BJ (cell line): ENCODE results near the gene FAHD2A. TPM values are rescaled to one million over a fixed set of nuclear protein-coding genes. Genes with fewer than 3 reads are reported as not detected.

Experiments used
- CTCF ChIA-PET: fragments of 350-600 bp; formaldehyde crosslinking; extraction: SDS; loops from one replicate; lab custom pipeline; 2021; ENCODE audit warnings: antibody characterized with exemption, inconsistent platforms; lab: Yijun Ruan, JAX
- POLR2A ChIA-PET: fragments of 300-600 bp; sonication (Branson Sonifier 250); formaldehyde crosslinking; extraction: SDS; loops from one replicate; lab custom pipeline; 2021; ENCODE audit warnings: antibody characterized with exemption; lab: Charles Lee
- DNase-seq: peaks from one replicate; pipeline ENCODE4 v3.0.0-alpha.2; 2011; ENCODE audit warnings: low read depth
- H3K27me3 ChIP-seq: 2 replicates; pipeline ENCODE4 v1.6.0; 2011; ENCODE audit warnings: low read length; ENCODE audit not compliant: control insufficient read depth, insufficient read depth
- H3K36me3 ChIP-seq: 2 replicates; pipeline ENCODE4 v1.5.1; 2011; ENCODE audit warnings: low read length; ENCODE audit not compliant: control insufficient read depth, insufficient read depth
- H3K4me3 ChIP-seq: 2 replicates; pipeline ENCODE4 v1.5.1; 2011; ENCODE audit warnings: low read depth, mild to moderate bottlenecking, control low read depth, low read length
- polyA plus RNA-seq: library from polyadenylated mRNA; depleted of rRNA; stranded (reverse); fragments of >200 nt; gene quantifications from 2 replicates; pipeline ENCODE4 v1.2.3, GENCODE V29; 2011
- TF ChIP-seq, protein P1 (sequence below): IDR thresholded peaks from 2 replicates; pipeline ENCODE4 v1.5.1; 2011; ENCODE audit warnings: low read depth, mild to moderate bottlenecking, control low read depth, inconsistent platforms, low read length, moderate library complexity; ENCODE audit not compliant: insufficient read depth

FAHD2A gene
- polyA plus RNA-seq, 1 experiment: 44.1 TPM

DNA sequence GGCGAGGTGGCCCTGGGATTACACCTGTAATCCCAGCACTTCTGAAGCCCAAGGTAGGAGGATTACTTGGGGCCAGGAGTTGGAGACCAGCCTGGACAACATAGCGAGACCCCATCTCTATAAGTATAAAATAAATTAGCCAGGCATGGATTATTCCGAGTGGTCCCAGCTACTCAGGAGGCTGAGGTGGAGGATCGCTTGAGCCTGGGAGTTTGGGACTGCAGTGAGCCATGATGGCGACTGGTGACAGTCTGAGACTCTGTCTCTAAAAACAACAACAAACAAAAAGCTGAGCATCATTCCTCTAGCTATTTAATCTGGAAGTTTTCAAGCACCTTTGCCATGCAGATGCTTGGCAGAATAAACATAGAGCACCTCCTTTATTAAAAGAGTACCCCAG is 21.8 kb upstream of the FAHD2A start:
- TF ChIP-seq, protein P1, sequence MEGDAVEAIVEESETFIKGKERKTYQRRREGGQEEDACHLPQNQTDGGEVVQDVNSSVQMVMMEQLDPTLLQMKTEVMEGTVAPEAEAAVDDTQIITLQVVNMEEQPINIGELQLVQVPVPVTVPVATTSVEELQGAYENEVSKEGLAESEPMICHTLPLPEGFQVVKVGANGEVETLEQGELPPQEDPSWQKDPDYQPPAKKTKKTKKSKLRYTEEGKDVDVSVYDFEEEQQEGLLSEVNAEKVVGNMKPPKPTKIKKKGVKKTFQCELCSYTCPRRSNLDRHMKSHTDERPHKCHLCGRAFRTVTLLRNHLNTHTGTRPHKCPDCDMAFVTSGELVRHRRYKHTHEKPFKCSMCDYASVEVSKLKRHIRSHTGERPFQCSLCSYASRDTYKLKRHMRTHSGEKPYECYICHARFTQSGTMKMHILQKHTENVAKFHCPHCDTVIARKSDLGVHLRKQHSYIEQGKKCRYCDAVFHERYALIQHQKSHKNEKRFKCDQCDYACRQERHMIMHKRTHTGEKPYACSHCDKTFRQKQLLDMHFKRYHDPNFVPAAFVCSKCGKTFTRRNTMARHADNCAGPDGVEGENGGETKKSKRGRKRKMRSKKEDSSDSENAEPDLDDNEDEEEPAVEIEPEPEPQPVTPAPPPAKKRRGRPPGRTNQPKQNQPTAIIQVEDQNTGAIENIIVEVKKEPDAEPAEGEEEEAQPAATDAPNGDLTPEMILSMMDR: no peak
- Histone ChIP-seq H3K27me3 (no peaks in the 10 kb centered on the region), H3K4me3 (no peak overlapping the region), H3K36me3 (no peaks in the 10 kb centered on the region; the same call in 1 of the 2 replicates)
- no peak for DNase-seq
- POLR2A ChIA-PET: no interaction called here
- CTCF ChIA-PET: interaction anchor here (2.6 kb wide), 1 partner anchor 8 kb away, joined by 18 read pairs; no protein-coding TSS in a partner anchor

DNA sequence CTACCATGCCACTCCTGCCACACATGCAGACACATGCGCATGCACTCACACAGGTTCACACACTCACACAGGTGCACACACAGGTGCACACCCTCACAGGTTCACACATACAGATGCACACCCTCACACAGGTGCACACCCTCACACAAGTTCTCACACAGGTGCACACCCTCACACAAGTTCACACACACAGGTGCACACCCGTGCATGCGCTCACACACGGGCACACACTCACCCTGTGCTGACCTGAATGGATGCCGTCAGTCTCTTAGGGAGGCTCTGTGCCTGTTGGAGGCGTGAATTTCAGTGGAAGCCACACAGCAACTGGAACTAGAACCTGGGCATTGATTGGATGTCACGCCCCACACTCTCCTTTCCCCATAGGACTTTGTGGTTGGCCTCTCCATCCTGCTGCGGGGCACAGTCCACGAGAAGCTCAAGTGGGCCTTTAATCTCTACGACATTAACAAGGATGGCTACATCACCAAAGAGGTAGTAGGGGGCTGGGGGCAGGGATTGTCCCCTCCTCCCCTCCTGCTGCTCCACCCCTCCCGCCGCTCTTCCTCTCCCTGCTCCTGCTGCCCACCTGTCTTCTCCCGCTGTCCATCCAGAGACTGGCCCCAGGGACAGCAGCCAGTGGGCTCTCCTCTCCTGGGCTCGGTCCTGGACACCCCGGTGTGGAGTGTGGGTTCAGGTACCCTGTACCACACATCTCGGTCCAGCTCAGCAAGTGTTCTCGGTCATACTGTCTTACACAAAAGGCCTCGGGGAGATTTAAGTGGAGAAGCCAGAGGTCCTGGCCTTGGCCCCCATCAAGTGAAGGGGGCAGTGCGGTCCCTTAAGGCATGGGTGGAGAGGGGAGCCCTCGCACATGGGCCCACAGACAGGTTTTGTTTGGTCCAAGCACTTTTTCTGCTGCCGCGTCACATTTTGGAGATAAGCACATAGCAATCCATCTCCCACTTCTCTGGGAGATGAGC is 21.0 kb upstream of the FAHD2A start:
- CTCF ChIA-PET: interaction anchor here (1.1 to 2.6 kb wide), 2 partner anchors 7 to 342 kb away, joined by 3 to 18 read pairs; no protein-coding TSS in a partner anchor

DNA sequence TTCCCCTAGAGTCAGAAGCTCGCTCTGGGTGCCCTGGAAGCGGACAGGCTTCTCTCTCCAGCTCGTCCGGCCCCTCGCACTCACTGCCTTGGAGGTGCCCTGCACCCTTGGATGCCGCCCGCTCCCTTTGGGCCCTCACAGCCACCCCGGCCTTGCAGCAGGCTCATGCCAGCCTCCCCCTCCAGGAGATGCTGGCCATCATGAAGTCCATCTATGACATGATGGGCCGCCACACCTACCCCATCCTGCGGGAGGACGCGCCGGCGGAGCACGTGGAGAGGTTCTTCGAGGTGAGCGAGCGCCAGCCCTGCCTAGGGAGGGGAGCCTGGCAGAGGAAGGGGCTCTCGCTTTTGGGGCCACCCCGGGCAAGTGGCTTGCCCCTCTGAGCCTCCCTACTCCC is 20.3 kb upstream of the FAHD2A start:
- no peaks in the 10 kb centered on the region; the same call in 1 of the 2 replicates for H3K36me3 ChIP-seq
- ChIA-PET CTCF (interaction anchor here (1.1 kb wide), 1 partner anchor 342 kb away, joined by 3 read pairs; no protein-coding TSS in a partner anchor), POLR2A (interaction anchor here (0.5 kb wide), 1 partner anchor 9 kb away, joined by 11 read pairs; no protein-coding TSS in a partner anchor)
- no peak for DNase-seq
- no peak overlapping the region for H3K4me3 ChIP-seq
- TF ChIP-seq, protein P1: no peak
- H3K27me3 ChIP-seq: no peaks in the 10 kb centered on the region

More for the DNA sequence above, 21.0 kb upstream of the FAHD2A start:
- no peak for DNase-seq
- POLR2A ChIA-PET: interaction anchor here (0.5 kb wide), 1 partner anchor 9 kb away, joined by 11 read pairs; no protein-coding TSS in a partner anchor
- H3K4me3 ChIP-seq: no peak overlapping the region
- H3K27me3 ChIP-seq: no peaks in the 10 kb centered on the region
- no peaks in the 10 kb centered on the region; the same call in 1 of the 2 replicates for H3K36me3 ChIP-seq
- TF ChIP-seq, protein P1: no peak

DNA sequence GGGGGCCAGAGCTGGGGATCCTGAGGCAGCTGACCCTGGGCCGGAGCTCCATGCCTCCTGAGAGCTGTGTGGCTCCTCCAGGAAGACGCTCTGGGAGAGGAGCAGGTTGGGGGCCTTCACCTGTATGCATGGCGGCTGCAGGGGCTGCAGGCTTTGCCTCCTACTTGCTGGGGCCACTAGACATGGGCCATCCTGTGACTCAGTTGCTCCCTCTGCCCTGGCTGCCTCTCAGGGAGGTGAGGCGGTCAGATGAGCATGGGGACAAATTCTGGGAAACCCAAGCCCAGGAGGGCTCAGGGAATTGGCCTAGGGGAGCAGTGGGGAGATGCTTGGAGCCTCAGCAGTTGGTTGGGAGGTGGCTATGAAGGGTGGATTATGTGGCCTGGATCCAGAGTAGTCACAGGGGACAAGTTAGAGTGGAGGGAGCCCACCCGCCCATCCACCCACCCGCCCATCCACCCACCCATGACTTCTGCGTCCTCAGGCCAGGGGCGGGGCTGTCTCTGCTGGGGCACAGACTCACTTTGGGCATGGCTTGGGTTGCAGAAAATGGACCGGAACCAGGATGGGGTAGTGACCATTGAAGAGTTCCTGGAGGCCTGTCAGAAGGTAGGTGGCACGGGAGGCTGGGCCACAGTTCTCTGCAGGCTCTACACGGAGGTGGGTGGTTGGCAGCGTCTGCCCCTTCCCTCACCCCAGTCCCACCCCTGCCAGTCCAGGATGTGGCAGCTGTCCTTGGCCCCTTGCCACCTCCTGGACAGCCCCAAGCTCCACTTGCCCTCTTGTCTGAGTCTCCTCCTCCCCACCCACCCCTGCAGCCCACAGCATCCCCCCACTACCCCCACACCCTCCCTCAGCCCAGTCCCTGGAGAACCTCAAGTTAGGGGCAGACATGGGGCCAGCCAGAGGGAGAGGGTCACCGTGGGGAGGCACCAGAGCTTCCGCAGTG is 19.5 kb upstream of the FAHD2A start:
- ChIA-PET CTCF (interaction anchor here (0.7 to 2.1 kb wide), 6 partner anchors 8 to 341 kb away, joined by 3 to 11 read pairs (median 3); no protein-coding TSS in a partner anchor), POLR2A (no interaction called here)
- H3K27me3 ChIP-seq: no peaks in the 10 kb centered on the region
- H3K4me3 ChIP-seq: no peak overlapping the region
- TF ChIP-seq, protein P1: no peak
- DNase-seq: no peak
- H3K36me3 ChIP-seq: no peaks in the 10 kb centered on the region; the same call in 1 of the 2 replicates
